ENCODE results near the gene ACRBP. TPM values are rescaled to one million over a fixed set of nuclear protein-coding genes. Genes with fewer than 3 reads are reported as not detected.

ACRBP gene
- total RNA-seq, 4 donors from 2014 or later: 0.27 to 0.71 (median 0.65) TPM; not detected in 1

- ATAC-seq (no peak), DNase-seq (no peak)
- in situ Hi-C loops (cut with MboI; ENCODE audit: low sequenced_read_pairs in 4 of 4) (no loop called here), intact Hi-C loops (cut with DNase I; ENCODE audit: low total_unique reads) (loop anchor here (1.0 kb wide), 1 partner anchor 49 kb away; the partner anchor contains the start of gene ING4)
- Histone ChIP-seq H3K27me3 (no peaks in the 10 kb centered on the region), H3K4me1 (peaks cover 16 to 25% of the 10 kb centered on the region in 2 donors), H3K27ac (peak overlapping the region; percentile 74 to 93 (median 84)), H3K9me3 (no peaks in the 10 kb centered on the region), H3K4me3 (no peak overlapping the region), H3K36me3 (no peaks in the 10 kb centered on the region)
- TF ChIP-seq POLR2A (IDR thresholded peaks at IDR 0.05) (no peak), CTCF (IDR thresholded peaks at IDR 0.05 in 4 of 5, conservative IDR thresholded peaks at IDR 0.05 in 1 of 5) (no peak)
These were observed 32.6 kb downstream of the ACRBP start for GRCh38 chr12:6614513-6615172.

- peak; percentile 75 to 81 for ATAC-seq
- Histone ChIP-seq H3K36me3 (no peaks in the 10 kb centered on the region), H3K4me3 (no peak overlapping the region), H3K4me1 (peaks cover 16 to 25% of the 10 kb centered on the region in 2 donors), H3K9me3 (no peaks in the 10 kb centered on the region), H3K27ac (peak overlapping the region; percentile 74 to 93 (median 84)), H3K27me3 (no peaks in the 10 kb centered on the region)
- DNase-seq: peak; percentile 70 to 83
- in situ Hi-C loops (cut with MboI; ENCODE audit: low sequenced_read_pairs in 4 of 4) (no loop called here), intact Hi-C loops (cut with DNase I; ENCODE audit: low total_unique reads) (loop anchor here (1.0 kb wide), 2 partner anchors 49 to 75 kb away; partner anchors contain the start of genes ING4 and ZNF384)
- TF ChIP-seq CTCF (IDR thresholded peaks at IDR 0.05 in 4 of 5, conservative IDR thresholded peaks at IDR 0.05 in 1 of 5) (no peak), POLR2A (IDR thresholded peaks at IDR 0.05) (no peak)
These were observed 33.3 kb downstream of the ACRBP start for GRCh38 chr12:6613776-6614512.

DNA sequence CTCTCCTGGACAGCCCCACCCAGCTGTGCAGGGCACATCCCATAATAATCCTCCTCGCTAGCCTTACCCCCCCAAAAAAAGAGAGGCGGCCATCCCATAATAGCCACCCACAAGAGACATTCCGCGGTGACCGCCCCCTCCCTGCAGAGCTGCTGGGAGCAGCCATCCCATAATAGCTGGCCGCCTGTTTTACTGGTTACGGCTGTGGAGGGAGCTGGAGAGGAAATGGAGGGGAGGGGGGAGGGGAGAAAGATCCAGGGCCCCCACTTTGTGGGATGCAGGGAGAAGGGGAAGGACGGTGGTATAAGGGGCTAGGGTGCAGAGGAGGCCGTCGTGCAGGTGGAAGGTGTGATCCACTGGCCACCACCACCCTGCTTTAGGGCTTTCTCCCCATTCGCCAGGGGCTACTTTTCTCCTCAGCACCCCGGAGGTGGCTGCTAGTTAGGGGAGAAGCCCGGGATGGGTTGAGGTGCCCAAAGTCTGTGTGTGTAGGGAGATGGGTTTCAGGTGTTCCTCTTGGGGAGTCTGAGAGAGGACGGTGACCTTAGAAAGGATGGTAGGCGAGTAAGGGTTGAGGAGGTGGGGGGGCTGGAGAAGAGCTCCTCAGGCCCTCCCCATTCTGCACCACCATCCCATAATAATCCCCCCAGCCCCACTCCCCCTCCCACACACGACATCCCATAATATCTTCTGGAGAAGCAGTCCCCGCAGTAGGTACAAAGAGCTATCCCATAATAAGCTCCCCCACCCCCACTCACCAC lies 34.0 kb downstream of the ACRBP start:
- H3K9me3 ChIP-seq: no peaks in the 10 kb centered on the region
- DNase-seq (peak in 1 of 2 donors; percentile 42), ATAC-seq (peak; percentile 4 to 13)
- peak overlapping the region; percentile 74 to 93 (median 84) for H3K27ac ChIP-seq
- TF ChIP-seq POLR2A (IDR thresholded peaks at IDR 0.05) (no peak), CTCF (IDR thresholded peaks at IDR 0.05 in 4 of 5, conservative IDR thresholded peaks at IDR 0.05 in 1 of 5) (no peak)
- H3K4me3 ChIP-seq: peak overlapping the region in 3 of 4 donors; percentile 24 to 25 (median 24)
- H3K36me3 ChIP-seq: no peaks in the 10 kb centered on the region
- intact Hi-C loops (cut with DNase I; ENCODE audit: low total_unique reads) (loop anchor here (1.0 kb wide), 1 partner anchor 76 kb away; the partner anchor contains the start of gene ZNF384), in situ Hi-C loops (cut with MboI; ENCODE audit: low sequenced_read_pairs in 4 of 4) (no loop called here)
- H3K4me1 ChIP-seq: peaks cover 16 to 25% of the 10 kb centered on the region in 2 donors
- no peaks in the 10 kb centered on the region for H3K27me3 ChIP-seq

- Histone ChIP-seq H3K36me3 (no peaks in the 10 kb centered on the region), H3K27me3 (no peaks in the 10 kb centered on the region), H3K4me1 (peaks cover 22 to 30% of the 10 kb centered on the region in 2 donors), H3K9me3 (no peaks in the 10 kb centered on the region), H3K27ac (peak overlapping the region; percentile 74 to 93 (median 84)), H3K4me3 (peak overlapping the region in 1 of 4 donors; percentile 24)
- intact Hi-C loops (cut with DNase I; ENCODE audit: low total_unique reads) (loop anchor here (1.0 kb wide), 1 partner anchor 77 kb away; the partner anchor contains the start of gene ZNF384), in situ Hi-C loops (cut with MboI; ENCODE audit: low sequenced_read_pairs in 4 of 4) (no loop called here)
- no peak for DNase-seq
- ATAC-seq: no peak
- no peak for TF ChIP-seq CTCF (IDR thresholded peaks at IDR 0.05 in 4 of 5, conservative IDR thresholded peaks at IDR 0.05 in 1 of 5)
- no peak for TF ChIP-seq POLR2A (IDR thresholded peaks at IDR 0.05)
These were observed 34.6 kb downstream of the ACRBP start for GRCh38 chr12:6612652-6613014.
